ENCODE data around the gene PGM2.

The PGM2 gene

DNA sequence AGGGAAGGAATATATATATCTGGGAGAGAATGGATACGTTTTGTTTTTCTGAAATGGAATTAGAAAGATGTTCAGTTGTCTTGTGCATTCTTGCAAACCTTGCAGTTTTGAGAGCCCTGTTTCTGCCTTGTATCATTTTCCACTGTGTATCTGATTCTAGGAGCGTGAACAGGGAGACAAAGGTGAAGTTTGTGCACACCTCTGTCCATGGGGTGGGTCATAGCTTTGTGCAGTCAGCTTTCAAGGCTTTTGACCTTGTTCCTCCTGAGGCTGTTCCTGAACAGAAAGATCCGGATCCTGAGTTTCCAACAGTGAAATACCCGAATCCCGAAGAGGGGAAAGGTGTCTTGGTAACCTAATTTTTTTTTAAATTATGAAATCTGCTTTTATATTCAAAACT, 17.7 kb downstream of the PGM2 start:
- H3K4me3 ChIP-seq (replicated peaks; ENCODE audit: low read depth, low read length), result no peak overlapping the region
- no peak for DNase-seq (ENCODE audit: low read depth)
- TF ChIP-seq, protein P1, sequence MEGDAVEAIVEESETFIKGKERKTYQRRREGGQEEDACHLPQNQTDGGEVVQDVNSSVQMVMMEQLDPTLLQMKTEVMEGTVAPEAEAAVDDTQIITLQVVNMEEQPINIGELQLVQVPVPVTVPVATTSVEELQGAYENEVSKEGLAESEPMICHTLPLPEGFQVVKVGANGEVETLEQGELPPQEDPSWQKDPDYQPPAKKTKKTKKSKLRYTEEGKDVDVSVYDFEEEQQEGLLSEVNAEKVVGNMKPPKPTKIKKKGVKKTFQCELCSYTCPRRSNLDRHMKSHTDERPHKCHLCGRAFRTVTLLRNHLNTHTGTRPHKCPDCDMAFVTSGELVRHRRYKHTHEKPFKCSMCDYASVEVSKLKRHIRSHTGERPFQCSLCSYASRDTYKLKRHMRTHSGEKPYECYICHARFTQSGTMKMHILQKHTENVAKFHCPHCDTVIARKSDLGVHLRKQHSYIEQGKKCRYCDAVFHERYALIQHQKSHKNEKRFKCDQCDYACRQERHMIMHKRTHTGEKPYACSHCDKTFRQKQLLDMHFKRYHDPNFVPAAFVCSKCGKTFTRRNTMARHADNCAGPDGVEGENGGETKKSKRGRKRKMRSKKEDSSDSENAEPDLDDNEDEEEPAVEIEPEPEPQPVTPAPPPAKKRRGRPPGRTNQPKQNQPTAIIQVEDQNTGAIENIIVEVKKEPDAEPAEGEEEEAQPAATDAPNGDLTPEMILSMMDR (IDR thresholded peaks at IDR 0.05; ENCODE audit: low read length, missing control alignments), result no peak

DNA sequence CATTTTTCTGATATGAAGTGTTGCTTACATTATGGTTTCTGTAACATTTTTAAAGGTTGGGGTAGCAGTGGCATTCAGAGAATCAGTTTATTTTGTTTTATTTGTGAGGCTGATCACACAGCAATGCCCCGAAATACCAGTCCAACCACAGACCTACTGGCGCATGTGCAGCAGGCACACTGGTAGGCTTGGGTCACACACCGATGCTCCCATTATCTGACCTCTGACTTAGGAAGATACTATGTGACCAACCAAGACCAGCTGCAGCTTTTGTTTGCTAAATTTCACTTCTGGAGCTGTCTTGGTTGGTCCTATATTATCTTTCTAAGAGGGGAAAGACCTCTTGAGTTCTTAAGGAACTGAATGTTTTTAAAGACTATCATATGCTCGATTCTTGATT, 18.7 kb downstream of the PGM2 start:
- no peak overlapping the region for H3K4me3 ChIP-seq (replicated peaks; ENCODE audit: low read depth, low read length)
- TF ChIP-seq, protein P1 (IDR thresholded peaks at IDR 0.05; ENCODE audit: low read length, missing control alignments), result no peak
- DNase-seq (ENCODE audit: low read depth), result no peak

DNA sequence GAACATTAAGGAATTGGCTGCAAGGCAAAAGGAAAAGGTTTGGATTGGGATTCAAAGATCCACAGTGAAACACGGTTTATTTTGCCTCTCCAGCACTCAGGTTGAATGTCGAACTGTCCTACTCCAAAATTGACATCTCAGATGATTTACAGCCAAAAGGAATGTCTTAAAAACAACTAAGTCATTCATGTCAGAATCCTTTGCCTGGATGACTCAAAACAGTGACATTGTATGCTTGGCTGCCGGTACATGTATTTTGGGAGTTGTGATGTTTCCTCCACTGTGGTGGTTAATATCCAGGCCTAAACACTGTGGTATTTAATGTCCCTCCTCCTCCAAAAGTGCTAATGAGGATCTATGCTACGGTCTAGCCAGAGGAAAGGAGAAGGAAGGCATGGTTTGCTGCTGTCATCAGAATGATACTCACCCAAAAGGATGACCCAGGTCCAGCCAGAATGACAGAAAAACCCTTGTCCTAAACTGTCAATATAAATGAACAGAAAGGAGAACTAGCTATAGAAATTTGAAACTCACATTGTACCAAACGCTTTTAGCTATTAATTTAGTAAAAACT, 20.9 kb downstream of the PGM2 start:
- DNase-seq (ENCODE audit: low read depth), result no peak
- no peak overlapping the region for H3K4me3 ChIP-seq (replicated peaks; ENCODE audit: low read depth, low read length)
- TF ChIP-seq, protein P1 (IDR thresholded peaks at IDR 0.05; ENCODE audit: low read length, missing control alignments), result no peak

DNA sequence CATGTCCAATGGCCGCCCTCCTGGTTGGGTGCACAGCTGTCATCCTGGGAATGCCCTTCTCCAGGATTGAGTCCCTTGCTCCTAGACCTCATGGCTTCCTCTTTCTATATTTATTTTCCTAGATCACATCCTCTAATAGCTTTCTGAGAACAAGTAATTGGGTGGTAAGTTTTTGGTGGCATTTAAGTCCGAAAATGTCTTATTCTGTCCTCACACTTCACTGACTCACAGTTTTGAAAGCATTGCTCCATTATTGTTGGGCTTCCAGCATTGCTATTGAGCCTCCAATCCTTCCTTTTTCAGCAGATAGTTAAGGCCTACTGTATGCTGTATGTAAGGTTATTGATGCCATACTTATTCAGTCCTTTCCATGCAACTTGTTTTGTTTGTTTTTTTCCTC, 25.9 kb downstream of the PGM2 start:
- no peak overlapping the region for H3K4me3 ChIP-seq (replicated peaks; ENCODE audit: low read depth, low read length)
- DNase-seq (ENCODE audit: low read depth), result no peak
- TF ChIP-seq, protein P1 (IDR thresholded peaks at IDR 0.05; ENCODE audit: low read length, missing control alignments), result no peak

DNA sequence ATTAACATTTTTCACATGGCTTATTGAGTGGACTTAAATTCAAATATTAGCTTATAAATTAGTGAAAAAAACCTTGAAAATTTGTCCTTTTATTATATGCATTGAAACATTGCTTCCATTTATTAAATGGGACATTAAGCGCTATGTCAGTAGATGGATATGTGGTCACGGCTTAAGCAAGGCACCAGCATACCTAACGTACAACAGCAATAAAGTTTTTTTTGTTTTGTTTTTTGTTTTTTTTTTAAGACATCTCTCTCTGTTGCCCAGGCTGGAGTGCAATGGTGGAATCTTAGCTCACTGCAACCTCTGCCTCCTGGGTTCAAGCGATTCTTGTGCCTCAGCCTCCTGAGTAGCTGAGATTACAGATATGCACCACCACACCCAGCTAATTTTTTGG, 31.6 kb downstream of the PGM2 start:
- TF ChIP-seq, protein P1 (IDR thresholded peaks at IDR 0.05; ENCODE audit: low read length, missing control alignments), result no peak
- DNase-seq (ENCODE audit: low read depth), result no peak
- no peak overlapping the region for H3K4me3 ChIP-seq (replicated peaks; ENCODE audit: low read depth, low read length)

DNA sequence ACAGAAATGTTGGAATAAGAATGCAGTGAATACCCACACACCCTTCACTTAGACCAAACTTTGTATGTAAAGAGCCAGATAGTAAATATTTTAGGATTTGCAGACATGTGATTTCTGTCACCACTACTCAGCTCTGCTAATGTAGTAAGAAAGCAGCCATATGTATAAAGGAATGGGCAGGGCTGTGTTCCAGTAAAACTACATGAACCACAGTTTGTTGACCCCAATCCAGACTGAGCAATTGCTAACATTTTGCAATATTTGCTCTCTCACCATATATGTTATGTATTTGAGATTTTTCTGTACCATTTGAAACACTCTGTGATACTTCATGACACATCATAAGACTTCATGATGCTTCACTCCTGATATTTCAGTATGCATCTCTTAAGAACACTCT, 32.4 kb downstream of the PGM2 start:
- DNase-seq (ENCODE audit: low read depth), result no peak
- H3K4me3 ChIP-seq (replicated peaks; ENCODE audit: low read depth, low read length), result no peak overlapping the region
- TF ChIP-seq, protein P1 (IDR thresholded peaks at IDR 0.05; ENCODE audit: low read length, missing control alignments), result no peak

DNA sequence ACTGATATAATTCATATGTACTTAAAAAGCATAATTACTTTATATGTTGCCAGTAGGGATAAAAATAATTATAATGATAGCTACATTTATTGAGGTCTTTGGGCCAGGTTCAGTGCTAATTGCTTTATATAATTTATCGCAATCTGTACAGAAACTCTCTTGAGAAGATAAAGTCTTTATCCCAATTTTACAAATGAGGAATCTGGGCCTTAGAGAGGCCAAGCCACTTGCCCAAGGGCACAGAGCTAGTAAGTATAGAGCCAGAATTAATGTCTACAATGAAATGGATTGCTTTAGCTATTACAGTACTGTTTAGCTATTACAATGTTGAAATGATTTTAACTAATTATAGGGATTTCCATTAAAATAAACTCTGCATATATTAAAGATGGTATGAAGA, 33.8 kb downstream of the PGM2 start:
- TF ChIP-seq, protein P1 (IDR thresholded peaks at IDR 0.05; ENCODE audit: low read length, missing control alignments), result no peak
- no peak for DNase-seq (ENCODE audit: low read depth)
- H3K4me3 ChIP-seq (replicated peaks; ENCODE audit: low read depth, low read length), result no peak overlapping the region
